HL-60/S4 (cell line): ENCODE data around the gene STRA6.

ENCODE experiments used
- in situ Hi-C: fragments of 300-500 bp; cut with MboI; formaldehyde crosslinking; loops from 2 replicates; pipeline ENCODE4 v1.14.3; 2022; ENCODE audit warnings: low sequenced_read_pairs

Gene STRA6

DNA sequence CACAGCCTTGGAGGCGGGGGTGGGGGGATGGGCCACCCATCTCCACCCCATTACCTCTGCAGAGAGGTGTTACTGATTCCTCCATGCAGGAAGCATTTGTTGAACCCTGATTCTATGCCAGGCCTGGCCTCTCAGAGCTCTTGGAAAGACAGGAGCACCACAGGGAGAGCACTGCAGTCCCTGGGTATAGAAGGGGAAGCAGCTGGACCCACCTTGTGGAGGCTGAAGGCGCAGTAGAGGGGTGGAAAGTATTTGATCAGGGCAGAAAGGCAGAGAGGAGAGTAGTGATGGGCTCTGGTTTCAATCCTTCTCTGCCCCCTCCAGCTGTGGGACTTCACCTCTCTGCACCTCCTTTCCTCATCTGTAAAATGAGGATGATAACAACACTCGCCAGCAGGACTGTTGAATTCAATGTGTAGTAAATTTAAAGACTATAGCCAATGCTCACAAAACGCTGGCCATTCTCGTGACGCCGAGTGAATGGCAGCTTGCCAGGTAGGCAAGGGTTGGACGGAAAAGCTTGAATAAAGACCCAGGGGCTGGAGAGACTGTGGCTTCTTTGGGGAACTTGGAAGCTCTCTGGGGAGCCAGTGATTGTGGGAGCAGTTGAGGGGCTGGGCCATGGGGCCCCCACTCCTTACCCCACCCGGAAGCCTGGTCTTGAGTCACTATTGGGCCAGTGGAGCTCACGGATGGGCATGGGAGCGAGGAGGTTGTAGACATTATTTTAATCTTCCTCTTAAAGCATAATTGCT lies 25.6 kb upstream of the STRA6 start:
- in situ Hi-C loops: no loop called here

- in situ Hi-C loops: no loop called here
Measured at GRCh38 chr15:74226761-74227540, 24.4 kb upstream of the STRA6 start.

DNA sequence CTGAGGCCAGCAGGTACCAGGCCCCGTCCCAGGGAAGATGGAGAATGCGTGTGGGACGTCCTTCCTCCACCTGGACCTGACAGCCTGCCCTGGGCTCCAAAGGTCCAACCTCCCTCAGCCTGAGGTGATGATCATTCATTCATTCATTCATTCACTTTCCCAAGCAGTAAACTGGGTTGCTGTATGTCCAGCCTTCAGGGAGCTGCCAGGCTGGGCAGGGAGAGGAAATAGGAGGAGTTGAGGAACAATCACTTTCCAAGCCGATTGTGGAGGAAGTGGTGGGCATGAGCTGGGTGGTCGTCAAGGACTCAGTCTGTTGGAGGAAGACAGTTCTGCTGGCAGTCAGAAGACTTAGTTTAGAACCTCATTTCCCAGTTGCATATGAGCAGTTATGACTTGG lies 23.3 kb upstream of the STRA6 start:
- in situ Hi-C loops: no loop called here

GRCh38 chr15:74222240-74223119 lies 19.9 kb upstream of the STRA6 start:
- in situ Hi-C loops: no loop called here

DNA sequence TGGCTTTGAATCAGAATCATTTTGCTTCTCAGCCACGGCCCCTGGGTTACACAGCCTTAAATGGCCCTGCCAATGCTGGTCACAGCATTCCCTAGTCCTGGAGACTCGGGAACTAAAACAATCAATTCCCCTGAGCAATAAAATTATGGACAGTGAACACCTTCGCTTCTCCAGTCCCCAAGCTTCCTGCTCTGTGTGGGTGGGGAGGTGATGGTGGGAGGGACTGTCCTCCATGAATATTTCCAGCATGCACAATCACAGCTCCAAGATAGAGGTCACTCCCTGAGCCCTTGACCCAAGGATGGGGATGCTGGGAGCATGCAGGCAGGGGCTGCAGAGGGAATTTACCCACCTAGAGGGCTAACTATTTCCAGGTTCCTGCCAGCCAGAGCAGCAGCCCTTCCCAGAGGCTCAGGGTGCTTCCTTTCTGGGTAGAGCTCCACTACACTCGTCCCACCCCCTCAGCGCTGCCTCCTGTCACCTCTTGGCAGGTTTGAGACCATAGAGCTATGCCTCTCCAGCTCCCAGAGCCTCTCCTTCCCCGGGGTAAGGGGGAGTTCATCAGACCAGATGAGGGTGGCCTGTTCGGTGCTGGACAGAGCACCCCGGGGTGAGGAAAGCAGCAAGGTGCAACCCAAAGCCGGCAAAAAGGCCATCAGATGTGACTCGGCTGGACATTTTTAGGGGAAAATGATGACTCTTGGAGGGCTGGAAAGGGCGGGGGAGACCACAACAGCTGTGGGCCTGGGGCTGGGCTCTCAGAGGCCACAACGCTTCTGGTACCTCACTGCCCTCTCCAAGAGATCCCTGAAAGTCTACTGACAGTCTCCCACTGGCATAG lies 19.0 kb upstream of the STRA6 start:
- in situ Hi-C loops: no loop called here

GRCh38 chr15:74220475-74221248 lies 18.1 kb upstream of the STRA6 start:
- in situ Hi-C loops: no loop called here

- in situ Hi-C loops: no loop called here
Measured at GRCh38 chr15:74217907-74218885, 15.6 kb upstream of the STRA6 start.

DNA sequence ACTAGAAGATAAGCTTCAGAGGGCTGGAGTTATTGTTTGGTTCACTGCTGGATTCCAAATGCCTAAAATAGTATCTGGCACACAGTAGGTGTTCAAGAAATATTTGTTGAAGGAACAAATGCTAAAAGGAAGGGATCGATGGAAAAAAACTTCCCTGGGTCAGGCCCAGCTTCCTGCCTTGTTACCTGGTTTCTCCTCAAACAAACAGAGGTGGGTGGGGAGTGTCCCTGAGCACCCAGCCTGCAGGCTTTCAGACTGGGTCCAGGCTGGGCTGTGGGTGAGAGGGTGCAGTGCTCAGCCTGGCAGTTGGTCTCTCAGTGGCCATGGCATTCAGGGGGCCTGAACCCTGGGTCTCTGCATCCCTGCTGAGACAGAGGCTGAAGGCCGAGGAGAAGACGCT lies 14.4 kb upstream of the STRA6 start:
- in situ Hi-C loops: no loop called here

- in situ Hi-C loops: no loop called here
Measured at GRCh38 chr15:74215958-74216357, 13.4 kb upstream of the STRA6 start.

- in situ Hi-C loops: no loop called here
Measured at GRCh38 chr15:74214324-74215021, 11.9 kb upstream of the STRA6 start.

DNA sequence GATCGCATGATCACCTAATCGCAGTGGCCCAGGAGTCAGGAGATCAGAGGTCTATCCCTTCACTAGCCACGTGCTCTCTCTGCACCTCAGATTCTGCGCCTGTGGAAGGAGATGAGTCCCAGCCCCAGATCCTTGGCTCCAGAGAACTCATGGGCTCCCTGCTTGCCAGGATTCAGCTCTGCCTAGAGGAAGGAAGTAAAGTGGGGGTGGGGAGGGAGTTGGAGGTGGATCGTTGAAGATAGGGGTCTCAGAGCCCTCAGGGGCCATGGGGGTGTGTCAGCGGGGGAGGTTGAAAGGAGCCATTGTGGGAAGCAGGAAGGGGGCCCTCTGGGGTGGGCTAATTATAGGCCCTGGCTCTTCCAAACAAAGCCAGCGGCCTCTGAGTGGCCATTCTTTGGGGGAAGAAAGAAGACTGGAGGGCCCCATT lies 11.3 kb upstream of the STRA6 start:
- in situ Hi-C loops: no loop called here

DNA sequence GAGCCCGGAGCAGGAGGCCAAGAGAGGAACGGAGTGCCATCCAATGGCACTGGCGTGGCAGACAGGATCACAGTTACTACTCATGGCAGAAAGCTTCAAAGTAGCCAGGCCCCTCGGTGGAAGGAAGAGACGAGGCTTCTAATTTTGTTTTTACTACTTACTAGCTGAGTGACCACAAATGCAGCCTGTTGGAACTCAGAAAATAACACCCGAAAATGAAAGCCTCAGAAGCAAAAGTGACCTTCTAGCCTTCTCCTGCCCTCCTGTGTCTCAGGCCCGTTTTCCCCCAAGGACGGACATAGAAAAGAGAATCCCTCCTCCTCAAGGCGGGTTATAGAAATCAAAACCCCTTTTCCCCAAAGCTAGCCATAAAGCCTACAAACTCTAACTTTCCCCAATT lies 9.9 kb upstream of the STRA6 start:
- in situ Hi-C loops: no loop called here

- in situ Hi-C loops: no loop called here
Measured at GRCh38 chr15:74211656-74212055, 9.1 kb upstream of the STRA6 start.

- in situ Hi-C loops: no loop called here
Measured at GRCh38 chr15:74210729-74211128, 8.1 kb upstream of the STRA6 start.

GRCh38 chr15:74209997-74210671 lies 7.5 kb upstream of the STRA6 start:
- in situ Hi-C loops: no loop called here

GRCh38 chr15:74209560-74209958 lies 7.0 kb upstream of the STRA6 start:
- in situ Hi-C loops: no loop called here

GRCh38 chr15:74208901-74209559 lies 6.4 kb upstream of the STRA6 start:
- in situ Hi-C loops: no loop called here
